Measurements from ENCODE around the gene GREM2. TPM values are rescaled to one million over a fixed set of nuclear protein-coding genes. Genes with fewer than 3 reads are reported as not detected.

Gene GREM2
- polyA plus RNA-seq, 2 of the 4 experiments (the other 2 are of a cell fraction): 0.13 to 0.59 TPM

- Histone ChIP-seq H3K27ac (no peak overlapping the region), H3K9me3 (no peaks in the 10 kb centered on the region), H3K4me2 (no peak overlapping the region), H3K4me1 (peaks cover 11% of the 10 kb centered on the region; the same call in 1 of the 3 replicates), H3K4me3 (no peak overlapping the region)
- FAIRE-seq (no peak), ATAC-seq (no peak), DNase-seq (ENCODE audit: low read depth in 1 of 2, low spot score in 1 of 2) (no peak)
- TF ChIP-seq MAFK (IDR thresholded peaks at IDR 0.05; ENCODE audit: partially characterized antibody) (no peak), HEYL (CRISPR knock-in tag; IDR thresholded peaks at IDR 0.05) (no peak), GATA3 (IDR thresholded peaks at IDR 0.05; ENCODE audit: borderline replicate concordance) (no peak), TFCP2L1 (CRISPR knock-in tag; IDR thresholded peaks at IDR 0.05) (no peak), HMGXB4 (CRISPR knock-in tag; IDR thresholded peaks at IDR 0.05; ENCODE audit: borderline replicate concordance) (no peak)
- CTCF ChIA-PET: interaction anchor here (0.6 to 1.4 kb wide), 6 partner anchors 9 to 666 kb away, joined by 3 read pairs; no protein-coding TSS in a partner anchor
- POLR2A ChIA-PET: no interaction called here
- 80% methylated on average over 6 of the region's 6 CpGs for WGBS (ENCODE audit: missing lambda C conversion rate)
Observed at GRCh38 chr1:240612811-240613210, 856 bp upstream of the GREM2 start.

GRCh38 chr1:240611228-240611618 lies 732 bp downstream of the GREM2 start:
- no peak for FAIRE-seq
- TF ChIP-seq CEBPB (IDR thresholded peaks at IDR 0.05) (no peak), ESRRA (IDR thresholded peaks at IDR 0.05; ENCODE audit: borderline replicate concordance, low read length) (no peak), HOXB13 (CRISPR knock-in tag; IDR thresholded peaks at IDR 0.05; ENCODE audit: low read depth) (no peak), MAX (IDR thresholded peaks at IDR 0.05) (no peak), EHF (CRISPR knock-in tag; IDR thresholded peaks at IDR 0.05) (no peak), EP300 (IDR thresholded peaks at IDR 0.05) (no peak), NPAS2 (CRISPR knock-in tag; IDR thresholded peaks at IDR 0.05; ENCODE audit: borderline replicate concordance) (no peak), ZNF302 (CRISPR knock-in tag; IDR thresholded peaks at IDR 0.05) (no peak), NFE2L2 (conservative IDR thresholded peaks at IDR 0.05; ENCODE audit: low read length) (no peak), MYC (IDR thresholded peaks at IDR 0.05; ENCODE audit: borderline replicate concordance, low read length) (no peak), CHD2 (IDR thresholded peaks at IDR 0.05; ENCODE audit: low read length, partially characterized antibody) (no peak), TP53 (CRISPR knock-in tag; IDR thresholded peaks at IDR 0.05) (no peak), KDM5A (IDR thresholded peaks at IDR 0.05) (no peak), CBX2 (IDR thresholded peaks at IDR 0.05; ENCODE audit: borderline replicate concordance, low read depth) (no peak), SREBF2 (IDR thresholded peaks at IDR 0.05) (no peak), POLR2A (IDR thresholded peaks at IDR 0.05; ENCODE audit: low read length) (no peak), MAFK (IDR thresholded peaks at IDR 0.05; ENCODE audit: partially characterized antibody) (no peak), RARB (CRISPR knock-in tag; IDR thresholded peaks at IDR 0.05) (no peak), BHLHE40 (IDR thresholded peaks at IDR 0.05; ENCODE audit: low read depth, low read length) (no peak)
- Histone ChIP-seq H3K9me3 (no peaks in the 10 kb centered on the region), H3K4me3 (peak overlapping the region; percentile 59), H3K27ac (no peak overlapping the region; a peak in 1 of 6 replicates), H3K4me2 (peak overlapping the region; percentile 84), H3K4me1 (peaks cover 11% of the 10 kb centered on the region; the same call in 1 of the 3 replicates)
- WGBS (ENCODE audit: missing lambda C conversion rate): 36% methylated on average over 12 of the region's 12 CpGs
- DNase-seq (ENCODE audit: low read depth in 1 of 2, low spot score in 1 of 2): no peak
- ATAC-seq: peak in 1 of 2 experiments; percentile 32; a peak in 3 of 6 replicates
- ChIA-PET CTCF (interaction anchor here (1.4 kb wide), 1 partner anchor 81 kb away, joined by 3 read pairs; no protein-coding TSS in a partner anchor), POLR2A (no interaction called here)

- Histone ChIP-seq H3K4me1 (peaks cover 11% of the 10 kb centered on the region; the same call in 1 of the 3 replicates), H3K9me3 (no peaks in the 10 kb centered on the region), H3K4me3 (no peak overlapping the region), H3K27ac (no peak overlapping the region), H3K4me2 (peak overlapping the region; percentile 84; the same call in 1 of the 3 replicates)
- DNase-seq (ENCODE audit: low read depth in 1 of 2, low spot score in 1 of 2) (no peak), ATAC-seq (no peak), FAIRE-seq (no peak)
- ChIA-PET POLR2A (no interaction called here), CTCF (no interaction called here)
- 82% methylated on average over 6 of the region's 6 CpGs for WGBS (ENCODE audit: missing lambda C conversion rate)
- TF ChIP-seq EP300 (IDR thresholded peaks at IDR 0.05) (no peak), ESRRA (IDR thresholded peaks at IDR 0.05; ENCODE audit: borderline replicate concordance, low read length) (no peak), ZC3H11A (IDR thresholded peaks at IDR 0.05) (no peak), HDAC2 (IDR thresholded peaks at IDR 0.05) (no peak), CTCF (IDR thresholded peaks at IDR 0.05) (no peak), ATOH8 (CRISPR knock-in tag; IDR thresholded peaks at IDR 0.05; ENCODE audit: low read depth) (no peak), CHD2 (IDR thresholded peaks at IDR 0.05; ENCODE audit: low read length, partially characterized antibody) (no peak), TFCP2L1 (CRISPR knock-in tag; IDR thresholded peaks at IDR 0.05) (no peak), MYC (IDR thresholded peaks at IDR 0.05; ENCODE audit: borderline replicate concordance, low read length) (no peak), ZSCAN20 (CRISPR knock-in tag; IDR thresholded peaks at IDR 0.05) (no peak), HOXA7 (CRISPR knock-in tag; IDR thresholded peaks at IDR 0.05) (no peak), HOXB5 (CRISPR knock-in tag; IDR thresholded peaks at IDR 0.05) (no peak), CEBPB (IDR thresholded peaks at IDR 0.05) (no peak), BHLHE40 (IDR thresholded peaks at IDR 0.05; ENCODE audit: low read depth, low read length) (no peak)
Observed at GRCh38 chr1:240610636-240611035, 1.3 kb downstream of the GREM2 start.

Measured in A549 (cell line).